ACC112 (cell line): ENCODE data around the gene ANO1.

Experiments
- H2AFZ ChIP-seq: fragments of 200-600 bp; sonication (generic); one replicate; pipeline ENCODE4 v1.6.0; 2017; ENCODE audit warnings: antibody characterized with exemption, low read length; ENCODE audit not compliant: unreplicated experiment
- H3K27ac ChIP-seq: fragments of 200-600 bp; sonication (generic); 2 replicates; pipeline ENCODE4 v1.5.1; 2014; ENCODE audit warnings: low read depth, mild to moderate bottlenecking, antibody characterized with exemption, low read length, moderate library complexity
- H3K27me3 ChIP-seq: fragments of 200-600 bp; sonication (generic); 2 replicates; pipeline ENCODE4 v1.6.1; 2014; ENCODE audit warnings: mild to moderate bottlenecking, antibody characterized with exemption, low read length, moderate library complexity, mixed read lengths; ENCODE audit not compliant: insufficient read depth
- H3K36me3 ChIP-seq: fragments of 200-600 bp; sonication (generic); 2 replicates; pipeline ENCODE4 v1.6.1; 2016; ENCODE audit warnings: mild to moderate bottlenecking, antibody characterized with exemption, low read length, moderate library complexity, mixed read lengths; ENCODE audit not compliant: insufficient read depth
- H3K4me1 ChIP-seq: fragments of 200-600 bp; sonication (generic); one replicate; pipeline ENCODE4 v1.6.1; 2016; ENCODE audit warnings: low read length, mixed read lengths; ENCODE audit not compliant: insufficient read depth, unreplicated experiment, control insufficient read depth
- H3K4me3 ChIP-seq: fragments of 200-600 bp; sonication (generic); 2 replicates; pipeline ENCODE4 v1.5.1; 2014; ENCODE audit warnings: mild to moderate bottlenecking, low read depth, low read length
- H3K79me2 ChIP-seq: fragments of 200-600 bp; sonication (generic); one replicate; pipeline ENCODE4 v1.6.0; 2016; ENCODE audit warnings: low read length; ENCODE audit not compliant: control insufficient read depth, unreplicated experiment, insufficient read depth

ANO1 gene

DNA sequence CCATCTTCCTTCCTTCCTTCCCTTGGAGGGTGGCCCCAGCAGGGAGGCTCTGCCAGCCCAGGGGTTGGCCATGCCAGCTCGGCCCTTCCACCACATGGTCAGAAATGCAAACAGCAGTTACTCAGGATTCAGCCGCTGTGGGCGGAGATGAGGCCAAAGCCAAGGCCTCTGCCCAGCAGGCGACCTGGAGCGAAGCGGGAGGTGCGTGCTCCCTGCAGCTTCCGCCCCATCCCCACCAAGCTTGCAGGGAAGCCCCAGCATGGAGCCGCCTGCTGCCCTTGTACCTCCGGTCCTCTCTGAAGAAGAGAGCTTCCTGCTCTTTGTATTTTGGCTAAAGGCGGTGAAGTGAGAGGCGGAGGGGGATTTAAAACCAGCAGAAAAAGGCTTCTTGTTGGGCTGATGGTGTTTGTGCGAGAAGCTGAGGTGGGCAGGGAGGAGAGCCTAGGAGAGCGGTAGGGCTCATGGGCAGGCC lies 50.4 kb downstream of the ANO1 start:
- Histone ChIP-seq H2AFZ (peak overlapping the region; percentile 3), H3K79me2 (no peaks in the 10 kb centered on the region), H3K36me3 (no peaks in the 10 kb centered on the region), H3K4me1 (peaks cover 16% of the 10 kb centered on the region), H3K27me3 (no peaks in the 10 kb centered on the region), H3K27ac (no peak overlapping the region), H3K4me3 (no peak overlapping the region)

DNA sequence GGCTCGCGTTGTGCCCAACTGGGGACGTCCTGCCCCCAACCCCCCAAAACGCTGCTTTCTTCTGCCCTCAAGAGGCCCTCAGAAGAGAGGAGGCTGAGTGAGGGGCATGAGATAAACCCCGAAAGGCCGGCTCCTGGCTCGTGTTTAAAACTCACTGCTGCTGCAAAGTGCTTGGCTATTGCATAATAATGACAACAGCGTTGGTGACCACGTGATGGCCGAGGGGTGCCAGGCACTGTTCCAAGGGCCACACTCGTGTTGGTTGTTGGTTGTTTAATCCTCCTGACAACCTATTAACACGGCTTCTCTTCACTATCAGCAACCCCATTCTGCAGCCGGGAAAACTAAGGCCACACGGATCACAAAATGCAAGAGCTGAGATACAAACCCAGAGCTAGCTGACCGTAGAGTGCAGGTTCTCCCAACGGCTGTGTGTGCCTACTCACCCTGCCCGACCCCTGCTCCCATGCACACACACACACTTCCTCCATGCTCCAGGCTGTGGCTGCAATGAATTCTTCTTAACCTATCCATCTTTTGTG lies 51.0 kb downstream of the ANO1 start:
- Histone ChIP-seq H2AFZ (no peak overlapping the region), H3K36me3 (no peaks in the 10 kb centered on the region), H3K4me3 (no peak overlapping the region), H3K27me3 (no peaks in the 10 kb centered on the region), H3K4me1 (peaks cover 16% of the 10 kb centered on the region), H3K79me2 (no peaks in the 10 kb centered on the region), H3K27ac (no peak overlapping the region)

DNA sequence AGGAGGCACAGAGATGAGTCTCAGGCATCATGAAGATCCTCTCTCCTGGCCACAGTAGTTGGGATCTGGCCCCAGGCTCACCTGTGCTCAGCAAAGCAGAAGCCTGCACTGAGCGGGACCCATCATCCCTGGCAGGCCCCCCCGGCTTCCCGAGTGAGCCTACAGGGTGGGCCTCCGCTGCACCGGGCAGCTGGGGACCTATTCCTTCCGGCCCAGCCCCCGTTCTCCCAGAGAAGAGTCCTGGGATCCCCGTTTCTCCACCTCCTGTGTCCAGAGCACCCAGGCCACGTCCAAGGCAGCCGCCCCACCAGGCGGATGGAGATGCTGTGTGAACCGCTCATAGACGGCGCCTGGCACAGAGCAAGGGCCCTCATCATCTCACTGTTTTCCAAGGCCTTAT lies 52.5 kb downstream of the ANO1 start:
- Histone ChIP-seq H2AFZ (no peak overlapping the region), H3K27me3 (no peaks in the 10 kb centered on the region), H3K4me1 (peaks cover 16% of the 10 kb centered on the region), H3K27ac (no peak overlapping the region), H3K36me3 (no peaks in the 10 kb centered on the region), H3K4me3 (no peak overlapping the region), H3K79me2 (no peaks in the 10 kb centered on the region)

DNA sequence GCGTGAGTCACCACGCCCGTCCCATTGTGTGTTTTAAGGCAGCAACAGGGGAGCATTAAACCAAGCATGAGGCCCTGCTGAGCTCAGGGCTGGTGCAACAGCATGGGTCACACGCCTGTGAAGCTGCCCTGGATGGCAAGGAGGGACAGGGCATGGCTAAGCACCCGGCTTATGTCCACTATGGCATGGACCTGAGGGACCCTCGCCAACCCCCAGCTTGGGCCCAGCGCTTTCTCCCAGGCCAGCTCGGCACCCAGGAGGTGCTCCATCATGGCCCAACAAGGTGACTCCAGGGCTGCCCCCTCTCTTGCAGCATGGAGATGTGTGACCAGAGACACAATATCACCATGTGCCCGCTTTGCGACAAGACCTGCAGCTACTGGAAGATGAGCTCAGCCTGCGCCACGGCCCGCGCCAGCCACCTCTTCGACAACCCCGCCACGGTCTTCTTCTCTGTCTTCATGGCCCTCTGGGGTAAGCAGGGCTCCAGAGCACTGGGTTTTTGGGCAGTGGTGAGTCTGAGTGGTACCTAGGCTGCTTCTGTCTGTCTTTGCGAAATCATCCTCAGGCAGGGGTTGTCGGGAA lies 53.6 kb downstream of the ANO1 start:
- Histone ChIP-seq H3K27ac (no peak overlapping the region), H2AFZ (no peak overlapping the region), H3K36me3 (no peaks in the 10 kb centered on the region), H3K4me3 (no peak overlapping the region), H3K27me3 (no peaks in the 10 kb centered on the region), H3K79me2 (no peaks in the 10 kb centered on the region), H3K4me1 (peaks cover 16% of the 10 kb centered on the region)

DNA sequence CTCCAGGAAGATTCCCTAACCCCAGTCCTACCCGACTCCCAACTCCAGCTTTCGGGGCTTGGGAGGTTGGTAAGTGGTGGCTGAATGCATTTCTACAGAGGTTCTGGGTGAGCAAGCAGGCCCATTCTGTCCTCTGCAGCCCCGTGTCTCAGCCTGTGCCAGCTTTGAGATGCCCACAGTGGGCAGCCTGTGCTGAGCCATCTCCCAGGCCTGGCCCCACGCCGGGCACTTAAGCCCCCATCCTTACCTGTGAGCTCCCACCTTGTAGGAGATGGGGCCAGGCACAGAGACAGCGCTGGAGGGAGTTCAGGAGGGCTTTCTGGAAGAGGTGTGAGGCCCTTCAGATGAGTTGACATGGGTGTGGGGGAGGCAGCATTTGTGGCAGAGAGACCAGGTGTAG lies 54.5 kb downstream of the ANO1 start:
- Histone ChIP-seq H2AFZ (no peak overlapping the region), H3K27me3 (no peaks in the 10 kb centered on the region), H3K36me3 (no peaks in the 10 kb centered on the region), H3K27ac (no peak overlapping the region), H3K4me1 (peaks cover 13% of the 10 kb centered on the region), H3K4me3 (no peak overlapping the region), H3K79me2 (no peaks in the 10 kb centered on the region)

DNA sequence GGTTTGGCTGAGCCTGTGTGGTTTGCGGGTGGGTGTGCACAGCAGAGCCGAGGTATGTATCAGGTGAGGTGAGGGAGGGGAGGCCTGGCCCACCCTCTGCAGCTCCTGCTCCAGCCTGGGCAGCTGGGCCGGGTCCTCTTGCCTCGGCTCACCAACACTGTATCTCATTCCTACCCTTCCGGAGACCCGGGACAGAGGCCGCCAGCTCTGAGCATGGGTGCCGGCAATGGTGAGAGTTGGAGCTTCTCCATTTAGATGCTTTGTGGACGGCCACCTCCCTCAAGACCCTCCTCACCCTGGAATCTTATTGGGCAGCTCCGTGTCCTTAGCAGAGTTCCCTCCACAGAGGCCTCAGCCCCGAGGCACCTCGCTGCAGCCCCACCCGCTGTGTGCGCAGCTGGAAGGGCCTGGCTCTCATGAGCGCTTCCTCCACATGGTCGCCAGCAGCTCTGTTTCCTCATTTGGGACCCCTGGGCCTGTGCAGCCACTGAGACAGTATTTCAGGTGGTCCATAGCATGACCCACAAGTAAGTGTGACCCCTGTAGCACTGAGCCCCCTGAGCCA lies 55.7 kb downstream of the ANO1 start:
- H3K4me3 ChIP-seq = no peak overlapping the region
- H3K36me3 ChIP-seq = no peaks in the 10 kb centered on the region
- no peak overlapping the region for H3K27ac ChIP-seq
- H3K79me2 ChIP-seq = no peaks in the 10 kb centered on the region
- peaks cover 1% of the 10 kb centered on the region for H3K4me1 ChIP-seq
- no peak overlapping the region for H2AFZ ChIP-seq
- no peaks in the 10 kb centered on the region for H3K27me3 ChIP-seq

DNA sequence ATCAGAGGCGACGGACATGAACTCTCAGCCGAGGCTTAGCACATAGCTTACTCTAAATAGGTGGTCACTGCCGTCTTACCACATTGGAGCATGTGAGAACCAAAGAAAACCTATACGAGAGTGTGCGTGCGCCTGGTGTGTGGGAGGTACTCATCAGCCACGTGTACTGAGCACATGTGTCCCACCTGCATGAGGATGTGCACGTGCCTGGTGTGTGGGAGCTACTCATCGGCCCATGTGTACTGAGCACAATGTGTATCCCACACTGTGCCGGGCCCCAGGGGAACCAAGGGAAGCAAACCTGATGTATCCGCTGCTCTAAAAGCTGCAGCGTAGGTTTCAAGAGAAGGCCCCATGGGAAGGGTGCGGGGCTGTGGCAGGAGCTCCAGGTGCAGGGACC lies 56.4 kb downstream of the ANO1 start:
- H3K79me2 ChIP-seq = no peaks in the 10 kb centered on the region
- H3K36me3 ChIP-seq = no peaks in the 10 kb centered on the region
- H3K4me1 ChIP-seq = no peaks in the 10 kb centered on the region
- no peaks in the 10 kb centered on the region for H3K27me3 ChIP-seq
- no peak overlapping the region for H3K4me3 ChIP-seq
- no peak overlapping the region for H2AFZ ChIP-seq
- no peak overlapping the region for H3K27ac ChIP-seq

DNA sequence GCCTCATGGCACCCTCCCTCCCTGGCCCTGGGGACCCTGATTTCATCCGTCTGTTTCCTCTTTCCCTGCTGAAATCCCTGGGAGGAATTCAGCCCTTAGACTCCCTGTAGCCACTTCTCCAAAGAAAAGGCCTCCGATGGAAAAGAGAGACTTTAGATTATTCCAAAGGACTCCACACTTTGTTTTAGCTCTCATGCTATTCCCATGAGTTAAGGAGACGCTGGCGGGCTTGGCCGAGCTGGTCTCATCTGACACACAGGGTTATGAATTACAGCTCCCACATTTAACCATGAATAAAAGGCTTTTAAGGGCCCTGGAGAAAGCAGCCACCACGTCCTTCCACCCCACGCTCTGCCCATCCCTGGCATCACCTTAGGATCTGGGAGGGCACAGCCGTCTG lies 57.0 kb downstream of the ANO1 start:
- H3K36me3 ChIP-seq = no peaks in the 10 kb centered on the region
- no peak overlapping the region for H2AFZ ChIP-seq
- H3K4me1 ChIP-seq = no peaks in the 10 kb centered on the region
- H3K4me3 ChIP-seq = peak overlapping the region; percentile 16; the same call in 1 of the 2 replicates
- no peaks in the 10 kb centered on the region for H3K27me3 ChIP-seq
- no peak overlapping the region for H3K27ac ChIP-seq
- H3K79me2 ChIP-seq = no peaks in the 10 kb centered on the region

DNA sequence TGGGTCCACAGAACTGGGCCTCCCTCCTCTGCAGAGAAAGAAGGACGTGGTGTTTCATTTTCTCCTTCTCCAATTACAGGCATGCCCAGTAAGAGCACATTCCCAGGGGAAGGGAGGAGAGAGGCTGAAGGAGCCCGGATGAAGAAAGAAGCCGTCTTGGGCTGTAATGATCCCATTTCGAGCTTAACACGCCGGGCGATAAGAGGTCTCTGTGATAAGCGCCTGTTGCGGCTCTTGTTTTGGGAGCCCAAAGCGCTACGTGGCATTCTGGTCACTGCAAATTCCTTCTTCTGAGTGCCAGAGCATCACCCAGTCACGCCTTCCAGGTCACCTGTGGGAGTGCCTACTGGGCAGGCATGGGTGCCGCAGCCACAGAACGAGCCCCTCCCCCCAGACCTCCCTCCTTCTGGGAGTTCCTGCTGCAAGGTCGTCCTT lies 57.5 kb downstream of the ANO1 start:
- Histone ChIP-seq H3K79me2 (no peaks in the 10 kb centered on the region), H3K4me1 (no peaks in the 10 kb centered on the region), H3K4me3 (peak overlapping the region; percentile 16; the same call in 1 of the 2 replicates), H2AFZ (no peak overlapping the region), H3K27ac (no peak overlapping the region), H3K36me3 (no peaks in the 10 kb centered on the region), H3K27me3 (no peaks in the 10 kb centered on the region)

DNA sequence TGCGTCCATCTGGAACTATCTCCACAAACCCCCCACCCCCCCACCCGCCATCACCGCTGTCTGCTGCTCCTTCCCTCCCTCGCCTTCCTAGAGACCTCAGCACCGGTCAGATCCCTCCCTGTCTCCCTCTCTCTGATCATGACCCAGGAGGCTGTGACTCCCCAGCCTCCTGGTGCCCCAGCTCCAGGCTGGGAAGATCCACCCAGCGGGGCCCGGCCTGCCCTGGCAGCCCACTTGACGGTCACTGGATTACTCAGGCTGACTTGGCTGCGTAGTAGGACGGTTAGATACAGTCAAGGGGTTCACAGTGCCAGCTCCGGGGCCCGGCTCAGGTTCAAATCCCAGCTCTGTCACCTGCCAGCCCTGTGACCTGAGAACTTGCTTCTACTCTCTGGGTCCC lies 59.3 kb downstream of the ANO1 start:
- Histone ChIP-seq H3K4me3 (no peak overlapping the region), H2AFZ (no peak overlapping the region), H3K79me2 (no peaks in the 10 kb centered on the region), H3K36me3 (no peaks in the 10 kb centered on the region), H3K4me1 (no peaks in the 10 kb centered on the region), H3K27ac (no peak overlapping the region), H3K27me3 (peaks cover 17% of the 10 kb centered on the region)

DNA sequence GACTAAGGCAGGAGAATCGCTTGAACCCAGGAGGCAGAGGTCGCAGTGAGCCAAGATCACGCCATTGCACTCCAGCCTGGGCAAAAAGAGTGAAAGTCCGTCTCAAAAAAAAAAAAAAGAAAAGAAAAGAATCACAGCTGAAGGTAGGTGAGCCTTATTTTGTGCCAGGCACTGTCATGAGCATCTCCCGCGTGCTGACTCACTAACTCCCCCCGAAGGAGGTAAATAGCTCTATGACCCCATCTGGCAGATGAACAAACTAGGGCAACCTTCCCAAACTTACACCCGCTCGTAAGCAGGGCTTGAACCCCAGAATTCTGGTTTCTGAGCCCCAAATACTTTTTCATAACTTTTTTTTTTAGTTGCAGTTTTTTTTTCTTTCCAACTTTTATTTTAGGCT lies 60.3 kb downstream of the ANO1 start:
- Histone ChIP-seq H3K27me3 (peaks cover 27% of the 10 kb centered on the region), H3K27ac (no peak overlapping the region), H2AFZ (no peak overlapping the region), H3K79me2 (no peaks in the 10 kb centered on the region), H3K36me3 (no peaks in the 10 kb centered on the region), H3K4me3 (no peak overlapping the region), H3K4me1 (no peaks in the 10 kb centered on the region)
